Motor neuron (in vitro differentiated cells): Measurements from ENCODE around the gene RUVBL2. TPM values are rescaled to one million over a fixed set of nuclear protein-coding genes. Genes with fewer than 3 reads are reported as not detected.

Experiments used
- ATAC-seq, 8 experiments: fragments of 200-7000 bp; cut with Tn5 transposase; replicated peaks in 6 of 8; 2 replicates each; pipeline ENCODE4 v1.8.0; 2021; ENCODE audit warnings: mild to moderate bottlenecking in 8 of 8, moderate library complexity in 8 of 8
- H3K27ac ChIP-seq, 2 donors: fragments of 250-450 bp; sonication (Bioruptor Pico); 2 replicates each; pipeline ENCODE4 v1.9.0; 2021; ENCODE audit warnings: antibody characterized with exemption in 2 of 2, mild to moderate bottlenecking in 2 of 2, moderate library complexity in 1 of 2
- H3K4me1 ChIP-seq, 2 donors: fragments of 250-450 bp; sonication (Bioruptor Pico); replicated peaks in 1 of 2; 2 replicates each; pipeline ENCODE4 v1.6.1; 2021; ENCODE audit warnings: antibody characterized with exemption in 2 of 2, mild to moderate bottlenecking in 2 of 2, moderate library complexity in 1 of 2
- H3K4me3 ChIP-seq, 5 donors: fragments of 250-450 bp; sonication (Bioruptor Pico); 2 replicates each; pipeline ENCODE4 v1.9.0; 2021; ENCODE audit warnings: antibody characterized with exemption in 5 of 5, mild to moderate bottlenecking in 5 of 5, moderate library complexity in 4 of 5
- WGBS, 10 experiments: fragments of 450-650 bp; shearing (Covaris generic); methylation state at CpG; one replicate each; pipeline ENCODE4 v1.0.0; 2022; 5-methylcytosine and 5-hydroxymethylcytosine counted together
- in situ Hi-C, 9 experiments: fragments of 400-800 bp; cut with MboI; loops; one replicate each; pipeline ENCODE4 v1.15.0; 2021; ENCODE audit warnings: low sequenced_read_pairs in 9 of 9, low pct_unique_long_range_greater_than_20kb in 2 of 9; ENCODE audit not compliant: unreplicated experiment in 9 of 9
- total RNA-seq, 8 experiments: library from RNA; unstranded; fragments of 300-600 nt; gene quantifications; 2 replicates each; pipeline versions ENCODE4 v1.2.3 to v1.2.4, GENCODE V29; 2022

Gene RUVBL2
- 100 to 1,000 TPM; 113 to 181 (median 145) TPM for total RNA-seq

DNA sequence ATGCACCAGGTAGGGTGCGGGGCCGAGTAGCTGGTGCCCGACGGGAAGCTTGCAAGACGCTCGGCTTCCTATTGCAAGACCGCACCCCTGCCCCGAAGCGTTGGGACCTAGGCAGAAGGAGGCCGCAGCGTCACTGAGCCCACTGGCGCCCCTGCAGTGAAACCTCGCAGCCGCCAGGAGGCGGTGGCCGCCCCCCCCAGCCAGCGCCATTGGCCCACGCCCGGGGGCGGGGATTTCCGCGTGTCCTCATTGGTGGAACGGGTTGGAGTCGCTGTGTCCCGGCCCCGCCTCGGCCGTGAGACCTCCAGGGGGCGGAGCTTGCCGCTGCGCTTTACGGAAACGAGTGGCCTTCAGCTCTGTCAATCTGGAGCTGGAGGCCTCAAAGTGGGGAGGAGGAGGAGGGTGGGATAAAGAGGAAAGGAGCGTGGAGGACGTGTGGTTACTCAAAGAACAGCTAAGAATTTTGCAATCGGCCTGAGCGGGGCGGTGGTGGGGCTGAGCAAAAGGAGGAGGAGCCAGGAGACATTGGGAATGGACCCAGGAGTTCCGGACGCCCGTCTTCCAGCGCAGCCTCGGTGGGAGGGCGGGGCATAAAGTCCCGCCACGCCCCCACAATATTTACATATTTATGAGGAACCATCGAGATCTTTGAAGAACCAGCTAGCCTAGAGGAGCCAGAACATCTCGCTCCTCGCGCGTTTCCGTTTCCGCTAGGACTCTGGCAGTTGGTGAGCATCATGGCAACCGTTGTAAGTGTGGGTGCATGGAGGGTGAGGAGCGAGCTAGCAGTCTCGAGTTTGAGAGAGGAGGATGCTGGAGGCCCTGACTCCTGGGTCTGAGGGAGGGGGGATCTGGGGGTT, at the start of gene RUVBL2, which contains the start of gene GYS1:
Gene RUVBL2, plus strand, starts transcription at position 713 of the 860 bp plus-strand sequence. Its CDS starts 25 bp downstream, at position 738.
Gene GYS1, minus strand, starts transcription at position 135 of the 860 bp plus-strand sequence. CDS start 197 bp downstream, outside the sequence.
- peak within 1 kb of the TSS; percentile 49 to 66 (median 53) for H3K4me3 ChIP-seq
- in situ Hi-C loops, result no loop called here
- peak within 1 kb of the TSS; percentile 81 to 84 for H3K27ac ChIP-seq
- ATAC-seq, result peak; percentile 81 to 94 (median 93)
- 0 to 3% (median 2%) methylated on average over 2 to 19 of the region's 56 CpGs; no CpG with 5 or more reads in 3 of the 10 experiments for WGBS, 10 experiments
- H3K4me1 ChIP-seq, result peaks cover 14 to 15% of the 10 kb centered on the region in 2 donors

DNA sequence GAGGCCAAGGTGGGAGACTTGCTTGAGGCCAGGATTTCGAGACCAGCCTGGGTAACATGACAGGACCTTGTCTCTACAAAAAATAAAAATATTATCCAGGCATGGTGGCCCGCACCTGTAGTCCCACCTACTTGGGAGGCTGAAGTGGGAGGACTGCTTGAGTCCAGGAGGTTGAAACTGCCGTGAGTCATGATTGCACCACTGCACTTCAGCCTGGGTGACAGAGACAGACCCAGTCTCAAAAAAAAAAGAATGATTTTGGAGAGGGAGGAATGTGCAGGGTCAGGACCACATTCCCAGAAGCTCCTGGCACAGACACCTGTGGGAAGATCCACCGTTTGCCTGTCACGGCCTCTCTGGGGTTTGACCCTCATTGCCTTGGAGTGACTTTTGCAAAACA, 48.3 kb upstream of the RUVBL2 start:
- in situ Hi-C loops, result no loop called here
- no peak for ATAC-seq
- WGBS, 10 experiments, result 70 to 100% (median 86%) methylated on average over 2 to 5 of the region's 5 CpGs; no CpG with 5 or more reads in 6 of the 10 experiments
- peaks cover 0 to 5% of the 10 kb centered on the region in 2 donors for H3K4me1 ChIP-seq
- H3K27ac ChIP-seq, result no peak overlapping the region
- H3K4me3 ChIP-seq, result no peak overlapping the region

DNA sequence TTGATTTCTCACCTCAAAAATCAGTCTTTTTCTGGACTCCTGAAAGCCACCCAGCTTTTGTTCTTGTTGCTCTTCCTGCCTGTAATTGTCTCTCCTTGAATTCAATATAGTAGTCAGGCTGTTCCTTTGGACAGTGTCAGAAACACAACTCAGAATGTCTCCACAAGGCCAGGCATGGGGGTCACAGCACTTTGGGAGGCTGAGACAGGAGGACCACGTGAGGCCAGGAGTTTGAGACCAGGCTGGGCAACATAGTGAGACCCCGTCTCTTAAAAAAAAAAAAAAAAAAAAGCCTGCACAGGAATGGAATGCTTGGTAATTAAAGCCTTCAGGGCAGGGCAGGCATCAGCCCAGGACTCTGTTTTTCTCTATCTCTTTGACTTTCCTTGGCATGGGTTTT, 47.9 kb upstream of the RUVBL2 start:
- no peak overlapping the region for H3K4me3 ChIP-seq
- in situ Hi-C loops, result no loop called here
- H3K4me1 ChIP-seq, result peaks cover 0 to 5% of the 10 kb centered on the region in 2 donors
- 0 to 90% (median 60%) methylated on average over 1 to 2 of the region's 2 CpGs; no CpG with 5 or more reads in 4 of the 10 experiments for WGBS, 10 experiments
- H3K27ac ChIP-seq, result no peak overlapping the region
- ATAC-seq, result peak in 2 of 8 experiments; percentile 21 to 30

DNA sequence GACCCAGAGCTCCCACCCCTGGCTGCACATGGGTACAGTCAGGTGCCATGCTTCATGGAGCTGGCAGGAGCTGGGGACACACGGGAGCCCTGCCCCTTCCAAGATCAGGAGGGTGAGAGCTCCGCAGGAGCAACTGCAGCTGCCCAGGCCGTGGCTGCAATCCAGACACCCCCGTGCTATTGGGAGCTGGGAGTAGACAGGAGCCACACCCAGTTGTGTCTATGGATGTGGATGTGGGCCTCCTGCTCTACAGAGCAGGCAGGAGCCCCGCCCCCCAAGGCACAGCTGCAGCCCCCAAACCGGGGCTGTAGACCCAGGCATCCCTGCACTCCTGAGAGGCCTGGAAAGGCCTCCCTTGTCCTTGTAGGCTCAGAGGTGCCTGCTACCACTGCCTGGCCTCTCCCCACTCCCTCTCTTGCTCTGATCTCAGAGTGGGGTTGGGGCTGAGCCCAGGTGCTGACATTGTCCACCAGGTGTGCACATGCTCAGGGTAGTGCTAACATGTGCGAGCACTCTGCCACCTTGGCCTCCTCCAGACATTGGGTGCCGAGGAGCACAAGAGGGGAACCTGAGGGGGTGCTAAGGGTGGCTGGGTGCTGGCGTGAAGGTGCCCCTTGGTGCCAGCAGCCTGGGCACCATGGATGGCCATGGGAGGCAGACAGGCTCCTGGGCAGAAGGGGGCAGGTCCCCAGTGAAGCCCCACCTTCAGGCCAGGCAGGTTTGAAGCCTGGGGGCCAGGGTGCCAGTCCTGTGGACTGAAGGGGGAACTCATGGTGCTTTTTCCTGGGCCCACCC, 47.0 kb upstream of the RUVBL2 start:
- Histone ChIP-seq H3K4me1 (peaks cover 0 to 5% of the 10 kb centered on the region in 2 donors), H3K27ac (no peak overlapping the region), H3K4me3 (no peak overlapping the region)
- 80 to 100% (median 90%) methylated on average over 1 to 2 of the region's 9 CpGs; no CpG with 5 or more reads in 7 of the 10 experiments for WGBS, 10 experiments
- in situ Hi-C loops, result no loop called here
- ATAC-seq, result peak in 6 of 8 experiments; percentile 8 to 83 (median 57)

DNA sequence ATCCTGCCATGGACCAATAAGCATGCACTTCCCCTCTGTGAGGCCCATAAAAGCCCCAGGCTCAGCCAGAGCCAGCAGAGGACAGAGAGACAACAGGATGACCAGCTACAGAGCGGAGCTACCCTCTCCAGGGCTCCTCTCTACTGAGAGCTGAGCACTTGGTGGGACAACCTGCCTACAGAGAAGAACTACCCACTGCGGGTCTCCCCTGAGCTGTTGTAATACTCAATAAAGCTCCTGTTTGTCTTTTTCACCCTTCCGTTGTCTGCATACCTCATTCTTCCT, 46.5 kb upstream of the RUVBL2 start:
- in situ Hi-C loops, result no loop called here
- peaks cover 0 to 5% of the 10 kb centered on the region in 2 donors for H3K4me1 ChIP-seq
- WGBS, 10 experiments, result 83 to 100% (median 96%) methylated on average over 1 to 3 of the region's 3 CpGs; no CpG with 5 or more reads in 5 of the 10 experiments
- H3K27ac ChIP-seq, result no peak overlapping the region
- peak in 2 of 8 experiments; percentile 4 to 26 for ATAC-seq
- H3K4me3 ChIP-seq, result no peak overlapping the region

DNA sequence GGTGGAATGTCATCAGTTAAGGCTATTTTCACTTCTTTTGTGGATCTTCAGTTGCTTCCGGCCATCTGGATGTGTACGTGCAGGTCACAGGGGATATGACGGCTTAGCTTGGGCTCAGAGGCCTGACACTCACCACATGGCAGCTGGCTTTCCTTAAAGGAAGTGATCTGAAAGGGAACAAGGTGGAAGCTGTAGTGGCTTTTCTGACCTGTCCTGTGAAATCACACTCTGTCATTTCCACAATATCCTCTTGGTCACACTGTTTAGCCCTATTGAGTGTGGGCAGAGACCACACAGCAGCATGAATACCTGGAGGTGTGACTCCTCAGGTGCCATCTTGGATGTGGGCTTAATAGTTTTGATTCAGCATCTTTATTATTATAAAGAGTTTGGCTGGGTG, 43.5 kb upstream of the RUVBL2 start:
- in situ Hi-C loops, result loop anchor here in 6 of 9 experiments (25.0 kb wide), 2 partner anchors 163 to 313 kb away; partner anchors contain the start of genes CA11 (in 1 of the 6) and DBP (in 1 of the 6)
- H3K27ac ChIP-seq, result no peak overlapping the region

DNA sequence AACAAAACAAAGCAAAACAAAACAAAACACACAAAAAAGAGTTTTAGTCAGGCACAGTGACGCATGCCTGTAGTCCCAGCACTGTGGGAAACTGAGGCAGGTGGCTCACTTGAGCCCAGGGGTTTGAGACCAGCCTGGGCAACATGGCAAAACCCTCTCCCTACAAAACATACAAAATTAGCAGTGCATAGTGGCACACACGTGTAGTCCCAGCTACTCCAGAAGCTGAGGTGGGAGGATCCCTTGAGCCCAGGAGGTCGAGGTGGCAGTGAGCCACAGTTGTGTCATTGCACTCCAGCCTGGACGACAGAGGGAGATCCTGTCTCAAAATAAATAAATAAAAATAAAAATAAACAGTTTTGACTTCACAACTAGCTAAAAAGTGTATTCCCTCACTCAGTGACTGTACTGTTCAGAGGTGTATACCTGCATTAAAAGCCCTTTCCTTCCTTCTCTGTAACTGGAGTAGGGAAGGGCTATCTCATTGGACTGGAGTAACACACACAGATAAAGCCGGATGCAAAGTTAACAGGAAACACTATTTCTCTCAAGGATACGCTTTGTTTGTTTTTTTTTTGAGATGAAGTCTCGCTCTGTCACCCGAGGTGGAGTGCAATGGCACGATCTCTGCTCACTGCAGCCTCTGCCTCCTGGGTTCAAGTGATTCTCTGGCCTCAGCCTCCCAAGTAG, 42.7 kb upstream of the RUVBL2 start:
- in situ Hi-C loops, result loop anchor here in 6 of 9 experiments (25.0 kb wide), 2 partner anchors 164 to 314 kb away; partner anchors contain the start of genes CA11 (in 1 of the 6) and DBP (in 1 of the 6)
- no peak for ATAC-seq
- H3K4me3 ChIP-seq, result no peak overlapping the region
- peaks cover 6% of the 10 kb centered on the region in 2 donors for H3K4me1 ChIP-seq
- 38 to 83% (median 63%) methylated on average over 1 to 6 of the region's 9 CpGs; no CpG with 5 or more reads in 3 of the 10 experiments for WGBS, 10 experiments
- H3K27ac ChIP-seq, result no peak overlapping the region

More for the DNA sequence above, 43.5 kb upstream of the RUVBL2 start:
- WGBS, 10 experiments, result 29 to 100% (median 83%) methylated on average over 1 to 3 of the region's 3 CpGs; no CpG with 5 or more reads in 3 of the 10 experiments
- no peaks in the 10 kb centered on the region for H3K4me1 ChIP-seq
- H3K4me3 ChIP-seq, result no peak overlapping the region
- no peak for ATAC-seq

DNA sequence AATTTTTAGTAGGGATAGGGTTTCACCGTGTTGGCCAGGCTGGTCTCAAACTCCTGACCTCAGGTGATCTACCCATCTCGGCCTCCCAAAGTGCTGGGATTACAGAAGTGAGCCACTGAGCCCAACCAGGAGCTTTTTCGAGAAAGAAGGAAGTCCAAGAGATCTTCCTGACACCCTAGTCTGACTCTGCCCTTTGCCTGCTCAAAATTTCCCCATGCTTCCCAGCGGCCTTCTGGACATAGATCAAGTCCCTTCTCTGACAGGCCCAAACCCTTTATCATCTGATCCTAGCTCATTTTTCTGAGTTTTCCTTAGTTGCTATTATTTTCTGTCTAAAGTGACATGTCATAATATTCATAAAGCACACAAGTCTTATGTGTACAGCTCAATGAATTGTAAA, 40.5 kb upstream of the RUVBL2 start:
- in situ Hi-C loops, result loop anchor here in 6 of 9 experiments (25.0 kb wide), 2 partner anchors 166 to 316 kb away; partner anchors contain the start of genes CA11 (in 1 of the 6) and DBP (in 1 of the 6)
- ATAC-seq, result no peak
- 50 to 100% (median 80%) methylated on average over 1 to 4 of the region's 4 CpGs; no CpG with 5 or more reads in 4 of the 10 experiments for WGBS, 10 experiments
- Histone ChIP-seq H3K27ac (no peak overlapping the region), H3K4me1 (peaks cover 6% of the 10 kb centered on the region in 2 donors), H3K4me3 (no peak overlapping the region)

DNA sequence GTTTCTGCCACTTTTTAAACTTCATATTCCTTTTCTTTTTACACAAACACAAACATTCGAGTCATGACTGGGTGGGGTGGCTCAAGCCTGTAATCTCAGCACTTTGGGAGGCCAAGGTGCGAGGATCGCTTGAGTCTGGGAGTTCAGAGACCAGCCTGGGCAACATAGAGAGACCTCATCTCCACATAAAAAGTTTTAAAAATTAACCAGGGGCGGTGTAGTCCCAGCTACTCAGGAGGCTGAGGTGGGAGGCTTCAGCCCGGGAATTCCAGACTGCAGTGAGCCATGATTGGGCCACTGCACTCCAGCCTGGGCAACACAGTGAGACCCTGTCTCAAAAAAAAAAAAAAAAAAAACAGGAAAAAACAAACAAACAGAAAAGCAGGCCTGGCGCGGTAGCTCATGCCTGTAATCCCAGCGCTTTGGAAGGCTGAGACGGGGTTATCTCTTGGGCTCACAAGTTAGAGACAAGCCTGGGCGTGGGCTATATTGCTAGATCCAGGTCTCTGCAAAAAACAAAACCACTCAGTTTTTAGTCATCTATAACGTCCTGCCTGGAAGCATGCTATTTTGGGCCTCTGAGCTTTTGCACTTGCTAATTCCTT, 39.6 kb upstream of the RUVBL2 start:
- Histone ChIP-seq H3K4me3 (peak overlapping the region; percentile 20 to 94 (median 78)), H3K4me1 (peaks cover 6% of the 10 kb centered on the region in 2 donors), H3K27ac (peak overlapping the region in 1 of 2 donors; percentile 31)
- WGBS, 10 experiments, result 46 to 86% (median 64%) methylated on average over 4 to 11 of the region's 11 CpGs; no CpG with 5 or more reads in 1 of the 10 experiments
- ATAC-seq, result no peak
- in situ Hi-C loops, result loop anchor here in 6 of 9 experiments (25.0 kb wide), 2 partner anchors 167 to 317 kb away; partner anchors contain the start of genes CA11 (in 1 of the 6) and DBP (in 1 of the 6)

DNA sequence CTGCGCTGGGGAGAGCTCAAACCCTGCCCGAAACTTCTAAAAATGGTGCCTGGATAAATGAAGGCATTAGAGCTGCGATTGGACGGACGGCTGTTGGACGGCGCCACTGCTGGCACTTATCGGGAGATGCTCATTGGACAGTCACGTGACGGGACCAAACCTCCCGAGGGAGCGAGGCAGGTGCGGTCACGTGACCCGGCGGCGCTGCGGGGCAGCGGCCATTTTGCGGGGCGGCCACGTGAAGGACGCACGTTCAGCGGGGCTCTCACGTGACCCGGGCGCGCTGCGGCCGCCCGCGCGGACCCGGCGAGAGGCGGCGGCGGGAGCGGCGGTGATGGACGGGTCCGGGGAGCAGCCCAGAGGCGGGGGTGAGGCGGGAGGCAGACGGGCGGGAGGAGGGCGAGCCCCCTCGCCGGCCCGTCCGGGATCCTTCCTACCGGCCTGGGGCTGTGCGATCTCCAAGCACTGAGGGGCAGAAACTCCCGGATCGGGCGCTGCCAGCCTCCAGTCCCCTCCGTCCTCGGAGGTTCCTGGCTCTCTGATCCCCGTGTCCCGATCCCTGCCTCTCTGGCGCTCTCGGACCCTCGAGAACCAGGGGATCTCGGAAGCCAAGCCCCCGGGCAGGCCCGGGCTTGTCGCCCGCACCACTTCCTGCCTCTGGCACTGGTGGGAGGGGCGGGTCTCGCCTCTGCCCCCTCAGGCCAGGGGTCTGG, 38.9 kb upstream of the RUVBL2 start, which contains the start of gene BAX:
Gene BAX, plus strand, starts transcription at position 281 of the 713 bp plus-strand sequence. Its CDS starts 54 bp downstream, at position 335.
- Histone ChIP-seq H3K4me3 (peak within 1 kb of the TSS; percentile 62 to 94 (median 78)), H3K27ac (peak within 1 kb of the TSS; percentile 49 to 83), H3K4me1 (peaks cover 6% of the 10 kb centered on the region in 2 donors)
- 0 to 18% (median 0%) methylated on average over 2 to 4 of the region's 71 CpGs; no CpG with 5 or more reads in 3 of the 10 experiments for WGBS, 10 experiments
- in situ Hi-C loops, result loop anchor here in 6 of 9 experiments (25.0 kb wide), 2 partner anchors 167 to 317 kb away; partner anchors contain the start of genes CA11 (in 1 of the 6) and DBP (in 1 of the 6)
- ATAC-seq, result peak; percentile 81 to 95 (median 93)
